ENCODE results near the gene ZNF560. TPM values are rescaled to one million over a fixed set of nuclear protein-coding genes. Genes with fewer than 3 reads are reported as not detected.

The ZNF560 gene
- total RNA-seq, 3 donors from 2014 or later: not detected

DNA sequence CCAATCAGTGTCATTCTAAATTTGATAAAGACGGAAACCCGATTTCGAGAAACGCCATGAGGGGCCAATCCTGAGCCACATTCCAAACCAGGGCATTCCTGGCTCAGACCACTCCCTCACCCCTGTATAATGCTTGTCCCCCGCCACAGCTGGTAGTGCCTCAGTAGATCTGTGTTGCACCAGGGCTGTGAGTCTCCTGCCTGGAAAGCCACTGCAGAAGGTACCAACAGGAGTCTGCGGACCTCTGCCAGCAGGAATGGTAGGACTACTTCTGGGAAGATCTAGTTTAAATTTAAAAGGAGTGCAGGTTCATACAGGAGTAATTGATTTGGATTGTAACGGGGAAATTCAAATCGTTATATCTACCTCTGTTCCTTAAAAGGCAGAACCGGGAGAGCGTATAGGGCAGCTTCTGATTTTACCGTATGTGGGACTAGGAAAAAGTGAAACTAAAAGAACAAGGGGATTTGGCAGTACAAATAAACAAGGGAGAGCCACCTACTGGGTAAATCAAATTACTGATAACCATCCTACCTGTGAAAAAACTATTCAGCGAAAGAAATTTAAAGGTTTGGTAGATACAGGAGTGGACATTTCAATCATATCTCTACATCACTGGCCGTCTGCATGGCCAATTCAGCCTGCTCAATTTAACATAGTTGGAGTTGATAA lies 42.3 kb downstream of the ZNF560 start:
- intact Hi-C loops (cut with DNase I, micrococcal nuclease): no loop called here
- DNase-seq (no peak), ATAC-seq (no peak)
- peaks cover 89% of the 10 kb centered on the region for H3K9me3 ChIP-seq
- H3K4me1 ChIP-seq (ENCODE audit: low read depth): no peaks in the 10 kb centered on the region
- no peaks in the 10 kb centered on the region for H3K36me3 ChIP-seq (ENCODE audit: low read depth)
- TF ChIP-seq, protein P1, sequence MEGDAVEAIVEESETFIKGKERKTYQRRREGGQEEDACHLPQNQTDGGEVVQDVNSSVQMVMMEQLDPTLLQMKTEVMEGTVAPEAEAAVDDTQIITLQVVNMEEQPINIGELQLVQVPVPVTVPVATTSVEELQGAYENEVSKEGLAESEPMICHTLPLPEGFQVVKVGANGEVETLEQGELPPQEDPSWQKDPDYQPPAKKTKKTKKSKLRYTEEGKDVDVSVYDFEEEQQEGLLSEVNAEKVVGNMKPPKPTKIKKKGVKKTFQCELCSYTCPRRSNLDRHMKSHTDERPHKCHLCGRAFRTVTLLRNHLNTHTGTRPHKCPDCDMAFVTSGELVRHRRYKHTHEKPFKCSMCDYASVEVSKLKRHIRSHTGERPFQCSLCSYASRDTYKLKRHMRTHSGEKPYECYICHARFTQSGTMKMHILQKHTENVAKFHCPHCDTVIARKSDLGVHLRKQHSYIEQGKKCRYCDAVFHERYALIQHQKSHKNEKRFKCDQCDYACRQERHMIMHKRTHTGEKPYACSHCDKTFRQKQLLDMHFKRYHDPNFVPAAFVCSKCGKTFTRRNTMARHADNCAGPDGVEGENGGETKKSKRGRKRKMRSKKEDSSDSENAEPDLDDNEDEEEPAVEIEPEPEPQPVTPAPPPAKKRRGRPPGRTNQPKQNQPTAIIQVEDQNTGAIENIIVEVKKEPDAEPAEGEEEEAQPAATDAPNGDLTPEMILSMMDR (IDR thresholded peaks at IDR 0.05): no peak
- H3K4me3 ChIP-seq: no peak overlapping the region

DNA sequence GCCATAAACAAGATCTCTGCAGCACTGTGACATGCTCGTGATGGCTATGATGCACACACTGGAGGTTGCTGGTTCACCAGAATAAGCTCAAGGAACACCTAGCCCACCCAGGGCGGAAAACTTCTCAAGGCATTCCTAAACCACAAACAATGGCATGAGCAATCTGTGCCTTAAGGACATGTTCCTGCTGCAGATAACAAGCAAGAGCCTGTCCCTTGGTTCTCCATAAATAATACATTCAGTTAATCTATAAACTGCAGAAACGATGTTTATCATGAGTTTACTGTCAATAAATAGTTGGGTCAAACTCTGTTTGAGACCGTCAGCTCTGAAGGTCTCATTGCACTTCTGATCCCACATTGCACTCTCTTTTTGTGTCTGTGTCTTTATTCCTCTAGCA lies 44.5 kb downstream of the ZNF560 start:
- ATAC-seq: no peak
- no peak for DNase-seq
- Histone ChIP-seq H3K4me3 (no peak overlapping the region), H3K36me3 (ENCODE audit: low read depth) (no peaks in the 10 kb centered on the region), H3K4me1 (ENCODE audit: low read depth) (no peaks in the 10 kb centered on the region), H3K9me3 (peaks cover 89% of the 10 kb centered on the region)
- intact Hi-C loops (cut with DNase I, micrococcal nuclease): no loop called here
- TF ChIP-seq, protein P1 (IDR thresholded peaks at IDR 0.05): no peak

DNA sequence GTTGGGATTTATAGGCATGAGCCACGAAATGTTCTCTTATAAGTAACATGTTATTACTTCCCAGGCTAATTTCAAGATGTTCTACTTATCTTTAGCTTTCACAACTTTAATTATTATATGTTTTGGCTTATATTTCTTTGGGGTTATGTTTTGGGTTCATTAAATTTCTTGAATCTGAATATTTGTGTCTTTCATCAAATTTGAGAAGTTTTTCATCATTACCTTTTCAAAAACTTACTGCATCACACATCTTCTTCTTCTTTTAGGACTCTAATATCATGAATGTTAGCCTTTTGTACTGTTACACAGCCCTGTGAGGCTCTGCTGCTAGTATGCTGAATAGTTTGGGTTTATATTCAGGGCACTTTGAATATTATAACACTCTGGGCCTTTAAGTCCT lies 53.4 kb downstream of the ZNF560 start:
- Histone ChIP-seq H3K4me1 (ENCODE audit: low read depth) (no peaks in the 10 kb centered on the region), H3K9me3 (peaks cover 85% of the 10 kb centered on the region), H3K4me3 (no peak overlapping the region), H3K36me3 (ENCODE audit: low read depth) (no peaks in the 10 kb centered on the region)
- ATAC-seq (no peak), DNase-seq (no peak)
- TF ChIP-seq, protein P1 (IDR thresholded peaks at IDR 0.05): no peak
- intact Hi-C loops (cut with DNase I, micrococcal nuclease): no loop called here

DNA sequence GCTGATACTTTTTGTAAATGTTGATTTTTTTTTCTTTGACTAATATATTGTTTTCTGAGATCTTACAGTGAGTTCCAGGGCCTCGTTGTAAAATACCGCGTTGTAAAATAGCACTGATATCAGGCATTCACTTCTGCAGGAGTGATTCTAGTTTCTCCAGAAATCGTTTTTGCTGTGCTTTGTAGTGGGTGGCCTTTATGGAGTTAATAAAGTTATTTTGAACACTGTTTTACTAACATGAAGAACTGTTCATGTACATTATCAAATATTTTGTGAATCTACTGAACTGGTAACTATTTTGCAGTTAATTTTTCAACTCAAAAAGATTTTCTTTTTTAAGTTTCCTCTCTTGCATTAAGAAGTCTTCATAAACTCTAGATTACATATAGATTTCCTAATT lies 62.1 kb downstream of the ZNF560 start:
- Histone ChIP-seq H3K4me1 (ENCODE audit: low read depth) (peaks cover 13% of the 10 kb centered on the region), H3K9me3 (peaks cover 3% of the 10 kb centered on the region), H3K36me3 (ENCODE audit: low read depth) (no peaks in the 10 kb centered on the region), H3K4me3 (no peak overlapping the region)
- intact Hi-C loops (cut with DNase I, micrococcal nuclease): no loop called here
- no peak for ATAC-seq
- DNase-seq: no peak
- TF ChIP-seq, protein P1 (IDR thresholded peaks at IDR 0.05): no peak

DNA sequence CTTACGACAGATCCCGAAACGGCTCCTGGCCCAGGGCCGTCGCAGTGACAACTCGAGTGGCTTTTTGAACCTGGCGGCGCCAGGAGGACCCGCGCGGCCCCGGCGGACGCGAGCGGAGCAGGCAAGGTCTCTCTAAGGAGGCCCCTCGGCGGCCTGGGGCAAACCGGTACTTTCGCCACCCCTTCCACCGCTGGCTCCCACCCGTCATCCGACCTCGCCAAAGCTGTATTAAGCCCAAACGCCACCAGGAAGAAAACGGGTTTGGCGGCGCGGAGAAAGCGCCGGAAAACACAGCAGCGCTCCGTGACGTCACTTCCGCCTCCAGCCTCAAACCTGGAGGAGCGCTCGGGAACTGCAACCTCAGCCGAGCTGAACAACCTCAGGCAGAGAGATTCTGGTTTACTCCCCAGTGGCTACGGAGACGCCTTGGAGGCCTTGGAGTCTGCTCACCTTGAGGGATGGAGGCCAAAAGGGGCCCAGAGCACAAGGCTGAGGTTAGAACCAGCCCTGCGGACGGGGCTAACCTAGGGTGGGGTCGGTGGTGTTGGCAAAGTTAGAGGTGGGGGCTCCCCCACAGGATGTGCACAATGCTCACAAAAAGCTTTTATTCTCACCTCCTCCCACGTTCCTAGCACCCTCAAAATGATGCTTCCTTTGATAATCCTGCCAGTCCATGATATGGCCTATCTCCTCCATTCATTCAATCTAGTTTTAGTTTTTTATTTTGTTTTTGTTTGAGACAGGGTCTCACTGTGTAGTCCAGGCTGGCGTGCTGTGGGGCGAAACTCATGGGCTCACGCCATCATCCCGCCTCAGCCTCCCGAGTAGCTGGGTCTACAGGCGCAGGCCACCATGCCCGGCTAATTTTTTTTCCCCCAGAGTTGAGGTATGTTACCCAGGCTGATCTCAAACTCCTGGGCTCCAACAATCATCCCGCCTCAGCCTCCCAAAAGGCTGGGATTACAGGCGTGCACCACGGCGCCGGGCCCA lies 62.8 kb downstream of the ZNF560 start, which contains the start of gene ZNF266:
Gene ZNF266, minus strand, starts transcription at position 295 of the 990 bp plus-strand sequence. CDS start 15,484 bp downstream, outside the sequence.
- TF ChIP-seq, protein P1 (IDR thresholded peaks at IDR 0.05): peak; percentile 89
- Histone ChIP-seq H3K4me1 (ENCODE audit: low read depth) (peaks cover 13% of the 10 kb centered on the region), H3K9me3 (no peaks in the 10 kb centered on the region), H3K4me3 (peak within 1 kb of the TSS; percentile 58), H3K36me3 (ENCODE audit: low read depth) (no peaks in the 10 kb centered on the region)
- intact Hi-C loops (cut with DNase I, micrococcal nuclease): no loop called here
- DNase-seq (peak; percentile 91 to 94 (median 93)), ATAC-seq (peak; percentile 99)

Data from mucosa of descending colon (tissue), 3 donors.